ENCODE measurements around the gene SORCS2.

The SORCS2 gene

DNA sequence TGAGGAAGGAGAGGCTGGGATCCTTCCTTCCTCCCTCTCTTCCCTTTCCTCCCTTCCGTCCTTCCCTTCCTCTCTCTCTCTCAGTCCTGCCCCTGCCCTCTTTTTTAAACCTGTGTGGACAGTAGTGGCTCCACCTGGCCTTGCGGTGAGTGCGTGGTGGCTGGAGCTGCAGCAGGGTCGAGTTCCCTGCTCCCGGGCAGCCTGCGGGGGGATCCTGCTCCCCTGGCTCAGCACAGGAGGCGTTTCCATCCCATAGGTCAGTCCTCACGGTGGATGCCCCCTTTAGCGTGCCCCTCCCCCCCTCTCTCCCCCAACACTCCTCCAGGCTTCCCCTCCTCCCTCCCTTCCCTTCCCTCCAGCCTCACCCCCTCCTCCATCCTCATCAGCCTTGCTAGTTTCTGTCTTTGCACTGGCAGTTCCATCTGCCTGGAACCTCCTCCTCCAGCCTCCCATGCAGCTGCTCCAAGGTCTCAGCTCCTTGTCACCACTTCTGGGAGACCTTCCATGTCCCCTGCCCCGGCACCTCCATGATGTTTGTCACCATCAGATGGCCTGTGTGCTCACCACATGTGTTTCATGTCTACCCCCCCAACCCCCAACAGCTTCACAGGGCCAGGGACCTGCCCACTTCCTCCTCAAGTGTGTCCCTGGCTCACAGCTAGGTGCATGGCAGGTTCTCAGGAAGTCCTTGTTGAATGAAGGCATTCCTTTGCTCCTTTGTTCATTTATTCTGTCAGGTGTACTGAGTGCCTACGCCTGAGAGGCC, 174.0 kb downstream of the SORCS2 start:
- ChIA-PET POLR2A (ENCODE audit: low non-redundant PET) (no interaction called here), CTCF (no interaction called here)
- no peak for DNase-seq (ENCODE audit: low spot score)
- peak overlapping the region; percentile 61 for H3K27ac ChIP-seq
- TF ChIP-seq, protein P1, sequence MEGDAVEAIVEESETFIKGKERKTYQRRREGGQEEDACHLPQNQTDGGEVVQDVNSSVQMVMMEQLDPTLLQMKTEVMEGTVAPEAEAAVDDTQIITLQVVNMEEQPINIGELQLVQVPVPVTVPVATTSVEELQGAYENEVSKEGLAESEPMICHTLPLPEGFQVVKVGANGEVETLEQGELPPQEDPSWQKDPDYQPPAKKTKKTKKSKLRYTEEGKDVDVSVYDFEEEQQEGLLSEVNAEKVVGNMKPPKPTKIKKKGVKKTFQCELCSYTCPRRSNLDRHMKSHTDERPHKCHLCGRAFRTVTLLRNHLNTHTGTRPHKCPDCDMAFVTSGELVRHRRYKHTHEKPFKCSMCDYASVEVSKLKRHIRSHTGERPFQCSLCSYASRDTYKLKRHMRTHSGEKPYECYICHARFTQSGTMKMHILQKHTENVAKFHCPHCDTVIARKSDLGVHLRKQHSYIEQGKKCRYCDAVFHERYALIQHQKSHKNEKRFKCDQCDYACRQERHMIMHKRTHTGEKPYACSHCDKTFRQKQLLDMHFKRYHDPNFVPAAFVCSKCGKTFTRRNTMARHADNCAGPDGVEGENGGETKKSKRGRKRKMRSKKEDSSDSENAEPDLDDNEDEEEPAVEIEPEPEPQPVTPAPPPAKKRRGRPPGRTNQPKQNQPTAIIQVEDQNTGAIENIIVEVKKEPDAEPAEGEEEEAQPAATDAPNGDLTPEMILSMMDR (conservative IDR thresholded peaks at IDR 0.05; ENCODE audit: low read depth): no peak

DNA sequence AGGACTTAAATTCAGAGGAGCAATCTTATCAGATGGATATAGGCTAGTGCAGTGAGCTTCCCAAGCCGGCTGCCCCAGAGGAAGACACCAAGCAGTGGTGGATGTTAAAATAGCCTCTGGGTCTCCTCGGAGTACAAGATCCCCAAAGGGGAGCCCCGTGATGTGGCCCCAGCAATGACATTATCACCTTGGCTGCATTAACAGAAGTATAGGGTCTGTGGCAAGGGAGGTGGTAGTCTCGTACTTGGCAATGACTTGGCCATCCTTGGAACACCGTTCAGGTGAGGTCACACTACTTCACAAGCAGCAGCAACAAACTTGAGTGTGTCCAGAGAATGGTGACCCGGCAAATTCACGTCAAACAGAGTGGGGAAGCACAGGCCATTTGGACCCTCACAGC, 174.6 kb downstream of the SORCS2 start:
- TF ChIP-seq, protein P1 (conservative IDR thresholded peaks at IDR 0.05; ENCODE audit: low read depth): no peak
- H3K27ac ChIP-seq: no peak overlapping the region
- POLR2A ChIA-PET (ENCODE audit: low non-redundant PET): no interaction called here
- CTCF ChIA-PET: no interaction called here
- DNase-seq (ENCODE audit: low spot score): no peak

DNA sequence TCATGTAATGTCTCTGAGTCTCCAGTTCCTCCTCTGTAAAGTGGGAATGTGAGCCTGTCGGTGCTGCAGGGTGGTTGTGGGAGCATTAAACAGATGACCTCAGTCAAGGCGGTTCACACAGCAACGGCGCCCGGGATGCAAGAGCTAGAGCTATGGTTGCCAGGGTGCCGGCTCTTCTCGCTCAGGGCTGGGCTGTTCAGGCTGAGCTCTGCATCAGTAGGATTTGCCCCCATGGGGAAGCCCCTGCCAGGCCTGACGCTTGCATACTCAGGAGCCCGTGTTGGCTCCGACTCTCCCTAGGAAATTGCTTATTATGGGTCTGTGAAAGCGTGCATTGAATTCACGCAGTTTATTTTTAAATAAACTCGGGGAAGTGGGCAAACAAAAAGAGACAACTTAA, 175.1 kb downstream of the SORCS2 start:
- TF ChIP-seq, protein P1 (conservative IDR thresholded peaks at IDR 0.05; ENCODE audit: low read depth): no peak
- DNase-seq (ENCODE audit: low spot score): no peak
- no peak overlapping the region for H3K27ac ChIP-seq
- CTCF ChIA-PET: interaction anchor here (0.5 kb wide), 1 partner anchor 176 kb away, joined by 3 read pairs; no protein-coding TSS in a partner anchor
- POLR2A ChIA-PET (ENCODE audit: low non-redundant PET): no interaction called here

DNA sequence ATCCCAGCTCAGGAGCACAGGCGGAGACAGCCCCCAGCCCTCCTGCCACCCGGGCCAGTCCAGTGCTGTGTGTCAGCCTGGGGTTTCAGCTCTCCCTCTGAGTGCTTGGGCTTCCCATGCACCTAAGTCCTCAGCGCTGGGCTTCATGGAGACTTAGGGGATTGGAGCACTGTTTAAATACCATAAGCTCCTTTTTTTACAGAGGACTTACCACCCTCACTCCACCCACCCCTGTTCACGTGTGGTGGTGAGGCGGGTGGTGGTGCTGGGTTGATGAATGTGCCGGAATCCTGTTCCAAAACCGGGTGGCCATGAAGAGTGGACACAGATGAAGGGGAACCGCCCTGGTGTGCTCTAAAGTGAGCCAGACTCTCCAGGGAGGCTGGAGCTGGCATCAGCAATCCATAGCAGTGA, 175.5 kb downstream of the SORCS2 start:
- CTCF ChIA-PET: interaction anchor here (0.5 kb wide), 1 partner anchor 176 kb away, joined by 3 read pairs; no protein-coding TSS in a partner anchor

DNA sequence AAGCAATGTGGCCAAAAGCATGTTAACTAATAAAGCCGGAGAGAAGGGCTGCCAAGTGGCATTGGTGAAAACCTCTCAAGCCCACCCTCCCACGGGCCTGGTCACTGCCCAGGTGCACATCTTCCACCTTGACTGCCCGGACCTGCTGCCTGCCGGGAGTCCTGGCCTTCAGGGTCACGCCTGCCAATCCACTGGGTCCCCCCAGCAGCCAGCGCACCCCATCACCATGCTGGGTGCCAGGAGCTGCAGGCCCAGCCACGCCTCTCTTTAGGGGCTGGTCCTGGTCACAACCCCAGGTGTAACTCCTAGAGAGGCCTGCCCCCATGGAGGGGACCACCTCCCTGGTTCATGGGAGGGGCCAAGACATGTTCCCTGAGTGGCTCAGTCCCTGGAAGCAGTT, 176.0 kb downstream of the SORCS2 start:
- ChIA-PET POLR2A (ENCODE audit: low non-redundant PET) (no interaction called here), CTCF (no interaction called here)
- H3K27ac ChIP-seq: no peak overlapping the region

More for the DNA sequence above, 175.5 kb downstream of the SORCS2 start:
- TF ChIP-seq, protein P1 (conservative IDR thresholded peaks at IDR 0.05; ENCODE audit: low read depth): no peak
- POLR2A ChIA-PET (ENCODE audit: low non-redundant PET): no interaction called here
- DNase-seq (ENCODE audit: low spot score): no peak
- H3K27ac ChIP-seq: no peak overlapping the region

DNA sequence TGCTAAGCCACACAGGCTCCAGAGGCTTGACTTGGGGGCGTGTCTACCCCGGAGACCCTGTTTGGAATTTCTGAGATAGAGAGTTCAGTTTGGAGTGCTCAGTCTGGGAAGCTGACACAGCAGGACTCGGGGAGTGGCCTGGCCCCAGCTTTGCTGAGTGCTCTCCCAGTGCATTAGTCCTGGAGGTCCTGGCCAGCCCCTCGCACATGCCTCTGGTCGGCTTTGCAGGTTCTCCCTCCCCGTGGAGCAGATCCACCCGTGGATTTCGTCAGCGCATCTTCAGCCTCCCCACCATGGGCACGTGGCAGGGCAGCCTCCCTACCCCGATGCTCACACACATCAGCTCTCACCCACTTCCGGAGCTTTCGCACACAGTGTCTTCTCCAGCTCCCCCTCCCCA, 177.2 kb downstream of the SORCS2 start:
- POLR2A ChIA-PET (ENCODE audit: low non-redundant PET): no interaction called here
- TF ChIP-seq, protein P1 (conservative IDR thresholded peaks at IDR 0.05; ENCODE audit: low read depth): no peak
- no peak for DNase-seq (ENCODE audit: low spot score)
- CTCF ChIA-PET: no interaction called here
- H3K27ac ChIP-seq: no peak overlapping the region

More for the DNA sequence above, 176.0 kb downstream of the SORCS2 start:
- TF ChIP-seq, protein P1 (conservative IDR thresholded peaks at IDR 0.05; ENCODE audit: low read depth): no peak
- no peak for DNase-seq (ENCODE audit: low spot score)

Measured in RWPE1 (cell line).